H1 (cell line): ENCODE data around the gene PGAP3. TPM values are rescaled to one million over a fixed set of nuclear protein-coding genes. Genes with fewer than 3 reads are reported as not detected.

ENCODE experiments used
- ASH2L ChIP-seq: fragments of 200-600, 300-600 bp; sonication (generic); IDR thresholded peaks from one replicate; pipeline ENCODE4 v1.7.1; 2017; ENCODE audit warnings: low read length
- CREB1 ChIP-seq: IDR thresholded peaks from 2 replicates; pipeline ENCODE4 v1.6.1; 2012; ENCODE audit warnings: inconsistent platforms
- GABPA ChIP-seq: IDR thresholded peaks from 2 replicates; pipeline ENCODE4 v1.6.1; 2011; ENCODE audit warnings: mild to moderate bottlenecking, low read length, moderate library complexity, borderline replicate concordance; ENCODE audit not compliant: insufficient read depth
- RAD21 ChIP-seq, 2 experiments: IDR thresholded peaks in 1 of 2; conservative IDR thresholded peaks in 1 of 2; 2 replicates each; pipeline ENCODE4 v1.6.1; 2011; ENCODE audit warnings: low read depth in 2 of 2, low read length in 2 of 2, improper control_type of control experiment in 1 of 2, inconsistent platforms in 1 of 2, mild to moderate bottlenecking in 1 of 2, moderate library complexity in 1 of 2
- RXRA ChIP-seq: IDR thresholded peaks from 2 replicates; pipeline ENCODE4 v1.6.1; 2011; ENCODE audit warnings: low read depth, mild to moderate bottlenecking, low read length, moderate library complexity; ENCODE audit not compliant: insufficient read depth
- SP2 ChIP-seq: IDR thresholded peaks from 2 replicates; pipeline ENCODE4 v1.6.1; 2012; ENCODE audit warnings: mild to moderate bottlenecking, low read length, inconsistent platforms
- polyA plus RNA-seq, 7 experiments: library from polyadenylated mRNA; depleted of rRNA in 3 of 7; stranded (reverse) in 5 of 7; unstranded in 2 of 7; fragments of >200 nt in 5 of 7; fragments of 200-250 nt in 2 of 7; gene quantifications; 1 replicate in 5 of 7; 2 replicates in 1 of 7; 4 replicates in 1 of 7; pipeline versions ENCODE4 v1.2.1 to v1.2.3, GENCODE V29; 2011 to 2013; ENCODE audit warnings: missing spikeins in 2 of 7, mixed read lengths in 2 of 7
- total RNA-seq: library from RNA; stranded (reverse); fragmentation: NEBNext Ultra II Directional; extraction: Animal tissue kit (Norgen Biotek cat#: 25700); gene quantifications from 2 replicates; pipeline ENCODE4 v1.2.1, GENCODE V29; 2021

PGAP3 gene
- total and polyA plus RNA-seq, 2 of the 8 experiments (the other 6 are each of a cell fraction or from before 2014, with no cell fraction given), result 21.0 to 30.7 TPM

DNA sequence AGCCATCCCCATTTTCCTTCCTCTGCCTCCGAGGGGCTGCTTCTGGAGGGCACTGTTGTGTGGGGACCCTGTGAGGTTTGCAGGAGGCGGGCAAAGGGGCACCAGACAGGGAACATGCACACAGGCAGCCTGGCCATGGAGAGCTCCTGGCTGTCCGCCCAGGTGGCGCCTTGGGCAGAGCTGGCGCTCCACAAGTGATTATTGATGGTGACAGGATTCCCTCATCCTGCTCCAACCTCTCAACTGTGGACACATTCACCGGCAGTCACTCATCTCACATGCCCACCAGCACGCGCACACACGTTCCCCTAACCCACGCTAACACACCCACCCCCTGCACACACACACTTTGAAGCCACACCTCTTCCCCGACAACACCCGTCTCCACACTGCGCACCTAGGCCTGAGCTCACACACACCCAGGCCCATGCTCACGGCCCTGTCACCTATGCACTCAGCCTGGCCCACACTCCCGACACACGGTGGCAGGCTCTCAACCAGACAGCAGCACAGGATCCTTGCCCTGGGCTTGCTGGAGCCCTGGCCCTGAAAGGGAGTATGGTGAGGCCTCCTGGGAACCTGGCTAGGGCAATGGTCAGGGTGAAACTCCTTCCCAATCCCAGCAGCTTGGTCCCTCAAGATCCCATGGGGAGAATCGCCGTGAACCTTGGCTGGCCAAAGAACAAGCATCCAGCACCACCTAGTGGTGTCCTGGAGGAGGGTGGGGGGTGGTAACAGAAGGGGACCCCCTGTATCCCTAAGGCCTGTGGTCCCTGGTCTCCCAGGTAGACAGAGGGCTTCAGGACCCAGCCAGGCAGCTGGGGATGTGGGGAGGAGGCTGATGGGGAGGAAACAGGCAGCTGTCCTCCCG is 16.0 kb downstream of the PGAP3 start (continued):
- TF ChIP-seq ASH2L, result no peak
- TF ChIP-seq RXRA, result no peak
- peak; percentile 46; the same call in 1 of the 2 replicates for TF ChIP-seq GABPA
- TF ChIP-seq RAD21 (IDR thresholded peaks at IDR 0.05 in 1 of 2, conservative IDR thresholded peaks at IDR 0.05 in 1 of 2; ENCODE audit: low read depth in 2 of 2, low read length in 2 of 2), result peak; percentile 87 to 93
- TF ChIP-seq CREB1, result 0 out of 2 replicates have a peak, but pooled peaks have one; percentile 13
- no peak for TF ChIP-seq SP2
